Hematopoietic multipotent progenitor cell treated with erythropoietin and hydrocortisone succinate and interleukin-3 and kit ligand, for 17 days (in vitro differentiated cells): ENCODE data around the gene SLITRK1.

ENCODE experiments used
- DNase-seq: peaks from one replicate; pipeline ENCODE4 v3.0.0-alpha.2; 2015; ENCODE audit warnings: low spot score

Gene SLITRK1

GRCh38 chr13:83881917-83882605, at the start of gene SLITRK1:
SLITRK1 (minus strand) TSS chr13:83882474; CDS start chr13:83881507, 967 bp downstream.
- no peak for DNase-seq

GRCh38 chr13:83929157-83929556, 46.9 kb upstream of the SLITRK1 start:
- no peak for DNase-seq

- DNase-seq, result no peak
Measured at GRCh38 chr13:83919775-83920174, 37.5 kb upstream of the SLITRK1 start.

- no peak for DNase-seq
Measured at GRCh38 chr13:83914368-83914767, 32.1 kb upstream of the SLITRK1 start.

- no peak for DNase-seq
Measured at GRCh38 chr13:83907196-83907989, 25.1 kb upstream of the SLITRK1 start.

GRCh38 chr13:83906240-83906820, 24.1 kb upstream of the SLITRK1 start:
- DNase-seq, result no peak

- no peak for DNase-seq
Measured at GRCh38 chr13:83905641-83906040, 23.4 kb upstream of the SLITRK1 start.

GRCh38 chr13:83895994-83896580, 13.8 kb upstream of the SLITRK1 start:
- no peak for DNase-seq

GRCh38 chr13:83890358-83890757, 8.1 kb upstream of the SLITRK1 start:
- DNase-seq, result no peak

GRCh38 chr13:83884141-83884540, 1.9 kb upstream of the SLITRK1 start:
- no peak for DNase-seq

- DNase-seq, result no peak
Measured at GRCh38 chr13:83883061-83883523, 818 bp upstream of the SLITRK1 start.

GRCh38 chr13:83882606-83882959, 309 bp upstream of the SLITRK1 start:
- DNase-seq, result no peak

GRCh38 chr13:83881140-83881684, 1.1 kb downstream of the SLITRK1 start:
- DNase-seq, result no peak

- DNase-seq, result no peak
Measured at GRCh38 chr13:83880275-83881139, 1.8 kb downstream of the SLITRK1 start.

GRCh38 chr13:83879431-83880171, 2.7 kb downstream of the SLITRK1 start:
- no peak for DNase-seq

GRCh38 chr13:83878691-83879430, 3.4 kb downstream of the SLITRK1 start:
- DNase-seq, result no peak

GRCh38 chr13:83877651-83878355, 4.5 kb downstream of the SLITRK1 start:
- no peak for DNase-seq

GRCh38 chr13:83876546-83876945, 5.7 kb downstream of the SLITRK1 start:
- no peak for DNase-seq

GRCh38 chr13:83867708-83868107, 14.6 kb downstream of the SLITRK1 start:
- DNase-seq, result no peak
